Daoy (cell line): ENCODE measurements around the gene TTBK2. TPM values are rescaled to one million over a fixed set of nuclear protein-coding genes. Genes with fewer than 3 reads are reported as not detected.
"Not testable (repeated sequence)": the region's sequence is repeated elsewhere in the genome, so short reads cannot be mapped to it uniquely, and the experiment has no call there.

ENCODE experiments used
- DNase-seq: peaks from one replicate; pipeline ENCODE4 v3.0.0-alpha.2; 2015; ENCODE audit warnings: low read depth
- total RNA-seq: library from RNA; depleted of rRNA; stranded (reverse); fragments of >200 nt; shearing (Covaris generic); gene quantifications from 2 replicates; pipeline ENCODE4 v1.2.3, GENCODE V29; 2014

Gene TTBK2
- total RNA-seq, 1 experiment from 2014 or later, result 5.0 TPM

DNA sequence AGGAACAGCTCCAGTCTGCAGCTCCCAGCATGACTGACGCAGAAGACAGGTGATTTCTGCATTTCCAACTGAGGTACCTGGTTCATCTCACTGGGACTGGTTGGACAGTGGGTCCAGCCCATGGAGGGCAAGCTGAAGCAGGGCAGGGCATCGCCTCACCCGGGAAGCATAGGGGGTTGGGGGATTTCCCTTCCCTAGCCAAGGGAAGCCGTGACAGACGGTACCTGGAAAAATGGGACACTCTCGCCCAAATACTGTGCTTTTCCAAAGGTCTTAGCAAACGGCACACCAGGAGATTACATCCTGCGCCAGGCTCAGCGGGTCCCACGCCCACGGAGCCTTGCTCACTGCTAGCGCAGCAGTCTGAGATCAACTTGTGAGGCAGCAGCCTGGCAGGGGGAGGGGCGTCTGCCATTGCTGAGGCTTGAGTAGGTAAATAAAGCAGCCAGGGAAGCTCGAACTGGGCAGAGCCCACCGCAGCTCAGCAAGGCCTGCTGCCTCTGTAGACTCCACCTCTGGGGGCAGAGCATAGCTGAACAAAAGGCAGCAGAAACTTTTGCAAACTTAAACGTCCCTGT lies 156.3 kb downstream of the TTBK2 start:
- not testable (repeated sequence) for DNase-seq

DNA sequence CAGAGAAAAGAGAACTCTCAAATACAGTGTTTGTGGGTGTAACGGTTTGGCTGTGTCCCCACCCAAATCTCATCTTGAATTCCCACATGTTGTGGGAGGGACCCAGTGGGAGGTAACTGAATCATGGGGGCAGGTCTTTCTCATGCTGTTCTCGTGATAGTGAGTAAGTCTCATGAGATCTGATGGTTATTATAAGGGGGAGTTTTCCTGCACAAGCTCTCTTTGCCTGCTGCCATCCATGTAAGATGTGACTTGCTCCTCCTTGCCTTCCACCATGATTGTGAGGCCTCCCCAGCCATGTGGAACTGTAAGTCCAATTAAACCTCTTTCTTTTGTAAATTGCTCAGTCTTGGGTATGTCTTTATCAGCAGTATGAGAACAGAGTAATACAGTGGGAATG lies 158.8 kb downstream of the TTBK2 start:
- not testable (repeated sequence) for DNase-seq

DNA sequence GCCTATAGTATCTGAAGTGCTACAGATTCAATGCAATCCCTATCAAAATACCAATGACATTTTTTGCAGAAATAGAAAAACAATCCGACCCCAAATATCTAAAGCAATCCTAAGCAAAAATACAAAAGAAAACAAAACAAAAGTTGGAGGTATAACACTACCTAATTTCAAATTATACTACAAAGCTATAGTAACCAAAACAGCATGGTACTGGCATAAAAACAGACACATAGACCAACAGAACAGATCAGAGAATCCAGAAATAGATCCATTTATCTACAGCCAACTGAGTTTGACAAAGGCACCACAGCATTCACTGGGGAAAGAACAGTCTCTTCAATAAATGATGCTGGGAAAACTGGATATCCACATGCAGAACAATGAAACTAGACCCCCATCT lies 159.8 kb downstream of the TTBK2 start:
- DNase-seq, result no peak

DNA sequence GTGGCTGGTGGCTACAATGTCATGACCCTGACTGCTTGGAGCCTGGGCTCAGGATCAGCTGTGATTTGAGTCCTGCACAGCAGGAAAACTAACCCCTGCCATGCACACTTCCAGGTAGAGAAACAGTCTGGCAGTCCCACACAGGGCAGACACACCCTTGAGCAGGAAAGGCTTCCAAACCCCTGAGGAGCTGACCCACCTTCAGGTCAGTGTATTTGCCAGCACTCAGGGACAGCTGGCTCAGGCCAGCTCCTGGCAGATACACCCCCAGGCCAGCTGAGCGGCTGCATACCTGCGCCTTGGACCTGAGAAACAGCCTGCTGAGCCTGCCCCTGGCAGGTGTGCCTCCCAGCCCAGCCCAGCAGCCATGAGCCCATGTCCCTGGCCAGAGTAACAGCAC lies 161.5 kb downstream of the TTBK2 start:
- no peak for DNase-seq

DNA sequence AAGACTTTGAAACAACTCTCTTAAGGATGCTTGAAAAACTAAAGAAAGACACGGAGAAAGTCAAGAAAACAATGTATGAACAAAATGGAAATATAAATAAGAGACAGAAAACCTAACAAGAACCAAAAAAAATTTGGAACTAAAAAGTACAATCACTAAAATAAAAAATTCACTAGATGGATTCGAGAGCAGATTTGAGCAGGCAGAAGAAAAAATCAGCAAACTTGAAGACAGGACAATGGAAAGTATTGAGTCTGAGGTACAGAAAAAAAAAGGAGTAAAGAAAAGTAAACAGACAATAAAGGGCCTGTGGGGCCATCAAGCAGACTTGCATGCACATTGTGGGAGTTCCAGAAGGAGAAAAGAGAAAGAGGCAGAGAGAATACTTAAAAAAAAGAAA lies 170.3 kb downstream of the TTBK2 start:
- DNase-seq, result no peak

DNA sequence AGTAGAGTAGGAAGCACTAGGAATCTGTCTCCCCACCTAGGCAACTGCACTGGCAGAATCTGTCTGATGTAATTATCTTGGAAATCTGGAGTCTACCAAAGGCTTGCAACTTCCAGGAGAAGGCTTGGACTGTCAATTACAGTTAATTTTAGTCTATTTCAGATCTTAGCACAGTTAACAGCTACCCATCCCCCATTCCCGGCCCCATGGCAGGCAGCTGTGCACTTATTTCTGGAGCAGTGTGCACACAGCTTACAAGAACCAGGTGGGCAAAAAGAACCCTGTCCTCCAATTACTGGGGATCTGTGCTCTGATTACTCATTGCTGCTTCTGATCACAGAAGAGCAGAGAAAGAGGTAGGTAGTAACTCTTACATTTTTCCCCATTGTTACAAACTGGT lies 171.3 kb downstream of the TTBK2 start:
- no peak for DNase-seq

DNA sequence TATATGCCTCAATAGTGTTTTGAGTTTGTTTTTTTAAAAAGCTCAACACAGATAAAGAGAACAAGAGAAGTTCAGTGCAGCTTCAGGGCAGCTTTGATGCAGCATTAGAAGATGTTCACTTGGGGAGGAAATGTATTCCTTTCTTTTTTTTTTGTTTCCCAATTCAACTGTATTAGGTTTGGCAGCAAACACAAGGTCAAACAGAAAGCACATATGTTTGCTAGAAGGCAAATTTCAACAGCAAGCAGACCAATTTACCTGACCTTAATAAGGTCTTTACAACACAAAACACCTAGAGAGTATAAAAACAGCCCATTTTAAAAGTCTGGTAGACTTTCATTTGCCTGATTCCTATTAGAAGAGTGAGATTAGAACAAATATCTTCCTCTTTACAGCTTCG lies 176.4 kb downstream of the TTBK2 start:
- DNase-seq, result no peak

DNA sequence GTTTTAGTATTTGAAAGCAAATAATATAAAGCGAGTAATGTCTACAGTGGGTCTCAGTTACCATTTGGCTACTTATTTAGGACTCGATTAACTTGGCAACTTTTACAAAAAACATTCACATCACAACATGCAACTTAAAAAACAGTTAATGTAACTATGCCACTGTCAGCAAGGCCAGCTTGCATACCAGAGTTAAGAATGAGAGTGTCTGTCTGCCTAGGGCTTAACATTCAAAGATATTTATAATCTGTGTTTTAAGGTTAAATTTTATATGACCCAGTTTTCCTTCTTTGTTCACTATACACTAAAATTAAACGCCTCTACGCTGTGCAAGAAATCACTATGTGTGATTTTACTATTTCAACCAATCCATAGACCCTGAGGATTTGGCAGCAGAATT lies 178.4 kb downstream of the TTBK2 start:
- no peak for DNase-seq

DNA sequence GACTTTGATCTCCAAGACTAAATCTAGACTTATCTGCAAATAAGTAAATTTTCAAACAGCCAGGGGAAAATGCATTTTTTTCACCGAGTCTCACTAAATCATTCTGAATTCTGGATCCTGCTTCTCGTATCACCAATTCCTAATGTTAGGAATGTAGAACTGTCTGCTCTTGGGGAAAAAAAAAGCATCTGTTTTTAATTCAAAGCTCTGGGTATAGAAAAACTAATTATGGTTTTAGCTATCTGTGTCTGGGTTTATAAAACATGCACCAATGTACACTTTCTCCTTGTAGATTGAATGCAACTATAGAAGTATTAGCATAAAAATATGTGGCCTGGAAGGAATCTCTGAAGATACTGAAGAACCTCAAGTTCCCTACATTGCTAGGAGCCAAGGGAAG lies 178.9 kb downstream of the TTBK2 start:
- DNase-seq, result no peak

DNA sequence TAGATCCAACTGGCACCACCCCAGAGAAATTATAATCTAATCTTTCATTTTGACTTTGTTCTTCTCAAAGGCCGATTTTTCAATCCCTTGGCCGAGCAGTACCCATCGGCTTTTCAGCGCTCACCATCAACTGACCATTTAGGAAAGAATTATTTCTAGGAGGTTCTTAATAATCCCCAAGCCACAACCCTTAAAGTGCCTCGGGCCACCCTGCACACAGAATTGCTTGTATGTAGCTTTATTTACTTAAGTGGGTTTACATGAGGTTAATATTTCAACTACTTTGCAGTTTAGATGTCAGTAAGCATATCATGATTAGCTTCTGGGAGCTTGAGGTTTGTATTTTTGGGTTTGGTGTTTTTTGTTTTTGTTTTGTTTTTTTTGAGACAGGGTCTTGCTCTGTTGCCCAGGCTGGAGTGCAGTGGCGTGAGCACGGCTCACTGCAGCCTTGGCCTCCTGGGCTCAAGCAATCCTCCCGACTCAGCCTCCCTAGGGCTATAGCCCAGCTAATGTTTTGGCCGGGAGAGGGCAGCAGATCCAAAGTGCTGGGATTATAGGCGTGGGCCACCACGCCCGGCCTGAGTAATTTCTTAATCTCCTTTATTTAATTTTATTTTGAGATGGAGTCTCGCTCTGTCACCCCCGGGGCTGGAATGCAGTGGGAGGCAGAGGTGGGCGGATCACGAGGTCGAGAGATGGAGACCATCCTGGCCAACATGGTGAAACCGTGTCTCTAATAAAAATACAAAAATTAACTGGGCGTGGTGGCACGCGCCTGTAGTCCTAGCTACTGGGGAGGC lies 182.8 kb downstream of the TTBK2 start:
- DNase-seq, result peak; percentile 40

DNA sequence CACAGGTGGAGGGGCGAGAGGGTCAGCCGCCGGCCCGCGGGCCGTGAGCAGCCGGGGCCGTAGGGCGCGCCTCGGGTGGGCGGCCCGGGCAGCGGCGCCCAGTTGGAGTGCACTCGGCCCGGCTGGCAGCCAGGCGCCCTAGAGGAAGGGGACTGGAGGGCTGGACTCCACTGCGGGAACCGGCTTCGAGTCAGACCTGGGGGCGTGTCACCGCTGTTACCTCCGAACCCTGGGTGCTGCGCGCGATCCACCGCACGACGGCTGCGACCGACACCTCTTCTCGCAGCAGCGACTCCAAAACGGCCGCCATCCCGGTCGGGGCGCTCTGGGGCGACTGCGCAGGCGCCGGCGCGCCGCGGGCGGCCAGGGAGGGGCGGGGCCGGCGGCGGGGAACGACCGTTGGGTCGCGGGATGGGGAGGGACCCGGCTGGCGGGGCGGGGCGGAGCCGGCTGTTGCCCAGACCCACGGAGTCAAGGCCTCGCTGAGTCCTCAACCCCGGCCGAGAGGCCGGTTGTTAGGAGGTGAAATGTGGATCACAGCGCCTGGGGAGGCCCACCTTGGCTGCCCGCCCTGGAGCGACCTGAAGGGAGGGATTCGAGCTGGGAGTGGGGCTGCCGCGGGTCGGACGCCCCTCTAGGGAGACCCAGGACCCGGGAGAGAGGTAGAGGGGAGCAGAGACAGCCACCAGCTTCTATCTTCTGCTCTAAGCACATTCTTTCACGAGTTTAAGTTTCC lies 183.6 kb downstream of the TTBK2 start, which contains the start of gene CDAN1:
Gene CDAN1, minus strand, starts transcription at position 336 of the 736 bp plus-strand sequence. Its CDS starts 26 bp downstream, at position 310.
- peak; percentile 92 for DNase-seq

DNA sequence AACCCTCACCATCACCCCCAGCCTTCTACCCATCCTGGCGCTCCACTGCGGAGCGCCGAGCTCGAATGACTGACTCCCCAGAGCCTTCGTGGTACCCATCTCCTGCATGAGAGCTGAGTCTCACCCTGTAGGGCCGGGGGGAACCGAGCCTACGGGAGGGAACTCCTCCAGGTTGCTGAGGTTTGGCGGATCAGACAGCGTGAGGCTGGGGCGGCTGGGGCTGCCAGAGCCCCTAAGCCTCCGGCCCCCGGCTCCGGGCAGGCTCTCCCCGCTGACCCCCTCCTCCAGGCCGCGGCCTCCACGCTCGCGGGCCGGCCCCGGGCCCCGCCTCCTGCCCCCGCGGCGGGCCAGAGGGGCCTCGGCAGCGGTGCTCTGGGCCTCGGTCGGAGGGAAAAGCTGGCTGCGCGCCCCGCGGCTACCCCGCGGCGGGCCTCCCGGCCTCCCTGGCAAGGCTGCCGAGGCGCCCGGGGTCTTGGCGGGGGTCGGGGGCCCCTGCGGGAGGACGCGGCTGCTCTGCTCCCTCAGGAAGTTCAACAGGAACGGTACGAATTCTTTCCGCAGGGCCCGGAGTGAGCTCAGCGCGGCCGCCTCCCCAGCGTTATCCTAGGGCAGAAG lies 184.3 kb downstream of the TTBK2 start:
- DNase-seq, result no peak

DNA sequence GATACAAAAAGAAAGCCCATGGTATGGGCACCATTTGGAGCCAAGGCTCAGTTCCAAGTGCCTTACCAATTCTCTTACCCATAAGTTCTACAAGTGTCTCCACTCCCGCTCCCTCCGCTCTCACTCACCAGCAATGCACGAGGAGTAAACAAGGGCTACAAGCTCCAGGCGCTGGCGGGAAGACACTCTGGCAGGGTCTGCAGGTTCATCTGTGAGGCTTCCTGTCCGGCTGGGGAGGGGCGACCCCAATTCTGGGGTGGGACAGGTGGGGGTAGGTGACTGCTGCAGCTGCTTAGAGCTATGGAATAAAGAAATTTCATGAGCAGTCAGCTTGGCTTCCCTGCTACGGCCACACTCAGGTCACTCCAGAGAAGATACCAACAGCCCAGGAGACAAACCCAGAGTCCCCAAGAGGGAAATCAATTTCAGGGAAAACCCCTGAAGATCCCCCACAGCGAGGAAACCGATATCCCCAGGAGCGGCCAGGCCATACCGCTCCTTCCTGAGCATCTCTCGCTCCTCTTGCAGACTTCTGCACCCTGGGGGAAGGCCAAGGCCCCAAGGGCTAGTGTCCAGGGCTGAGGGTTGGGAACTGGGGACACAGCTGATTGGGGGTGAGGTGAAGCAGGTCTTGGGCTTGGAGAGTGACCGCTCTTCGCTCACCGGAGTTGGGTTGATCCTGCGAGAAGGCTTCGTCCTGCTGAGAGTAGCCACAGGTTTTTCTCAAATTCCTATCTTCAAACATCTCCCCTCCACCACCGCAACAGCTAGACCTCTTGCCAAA lies 185.0 kb downstream of the TTBK2 start:
- DNase-seq, result no peak

DNA sequence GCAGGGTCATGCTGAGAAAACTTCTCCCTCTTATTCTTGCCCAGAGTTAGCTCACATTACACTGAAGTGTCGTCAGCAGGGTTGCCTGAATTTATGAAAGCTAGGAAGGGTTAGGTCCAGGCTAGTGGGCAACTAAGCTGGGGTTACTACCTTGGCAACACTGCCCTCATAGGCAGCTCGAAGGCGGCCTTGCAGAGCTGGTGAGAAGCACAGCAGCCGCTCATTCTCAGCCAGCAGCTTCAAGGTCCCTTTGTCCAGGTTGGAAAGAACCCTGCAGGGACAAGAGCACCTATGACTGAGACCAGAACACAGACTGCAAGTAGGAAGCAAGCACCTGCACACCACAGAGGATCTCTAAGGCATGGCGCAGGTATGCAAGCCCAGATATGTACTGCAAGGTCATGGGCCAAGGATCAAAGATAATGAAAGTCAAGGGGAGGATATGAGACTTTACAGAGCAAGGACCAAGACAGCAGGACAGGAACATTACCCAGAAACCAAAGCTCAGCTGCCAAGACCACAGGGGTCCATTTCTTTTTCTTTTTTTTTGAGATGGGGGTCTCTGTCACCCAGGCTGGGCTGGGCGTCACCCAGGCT lies 186.4 kb downstream of the TTBK2 start:
- DNase-seq, result no peak

DNA sequence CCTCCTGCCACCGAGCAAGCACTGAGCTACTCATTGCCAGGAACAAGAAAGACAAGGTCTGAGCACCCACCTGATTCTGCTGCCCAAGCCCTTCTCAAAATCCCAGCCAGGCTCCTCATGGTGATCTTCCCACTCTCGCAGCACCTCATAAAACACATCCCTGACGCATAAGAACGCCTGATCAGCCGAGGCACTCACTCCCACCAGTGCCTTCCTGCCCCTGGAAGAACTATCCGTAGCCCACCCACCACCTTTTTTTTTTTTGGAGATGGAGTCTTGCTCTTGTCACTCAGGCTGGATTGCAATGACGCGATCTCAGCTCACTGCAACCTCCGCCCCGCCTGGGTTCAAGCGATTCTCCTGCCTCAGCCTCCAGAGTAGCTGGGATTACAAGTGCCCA lies 187.6 kb downstream of the TTBK2 start:
- DNase-seq, result no peak

DNA sequence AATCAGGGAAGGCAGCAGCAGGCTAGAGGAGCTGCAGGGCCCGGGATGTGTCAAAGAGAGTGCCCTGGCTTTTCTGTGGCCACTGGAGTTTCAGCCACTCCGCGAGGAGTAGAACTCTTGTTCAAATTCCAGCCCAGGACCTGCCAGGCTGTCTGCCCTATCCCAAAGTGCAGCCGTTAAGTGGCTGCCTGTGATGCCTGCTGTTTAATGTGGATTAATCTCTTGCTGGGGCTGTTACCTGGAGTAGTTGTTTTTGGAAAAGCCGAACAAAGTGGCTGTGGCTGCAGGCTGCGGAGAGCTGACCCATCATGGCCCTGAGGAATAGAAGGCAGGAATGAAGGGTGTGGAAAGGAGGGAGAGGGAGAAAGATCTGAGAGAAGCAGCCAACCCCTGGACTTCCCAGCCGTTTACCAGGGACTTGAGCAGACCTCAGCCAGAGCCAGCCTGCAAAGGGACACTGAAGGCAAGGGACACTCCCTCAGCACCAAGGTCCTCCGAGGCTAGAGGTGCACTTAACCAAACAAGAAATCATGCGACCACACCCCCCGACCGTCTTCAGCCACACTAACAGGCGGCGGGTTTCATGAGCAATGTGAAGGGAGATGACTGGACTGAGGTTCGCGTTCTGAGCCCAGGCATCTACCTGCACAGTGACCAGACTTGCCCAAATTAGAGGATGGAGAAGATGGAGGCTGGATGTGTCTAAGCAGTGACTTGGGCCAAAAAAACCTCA lies 188.3 kb downstream of the TTBK2 start:
- no peak for DNase-seq

DNA sequence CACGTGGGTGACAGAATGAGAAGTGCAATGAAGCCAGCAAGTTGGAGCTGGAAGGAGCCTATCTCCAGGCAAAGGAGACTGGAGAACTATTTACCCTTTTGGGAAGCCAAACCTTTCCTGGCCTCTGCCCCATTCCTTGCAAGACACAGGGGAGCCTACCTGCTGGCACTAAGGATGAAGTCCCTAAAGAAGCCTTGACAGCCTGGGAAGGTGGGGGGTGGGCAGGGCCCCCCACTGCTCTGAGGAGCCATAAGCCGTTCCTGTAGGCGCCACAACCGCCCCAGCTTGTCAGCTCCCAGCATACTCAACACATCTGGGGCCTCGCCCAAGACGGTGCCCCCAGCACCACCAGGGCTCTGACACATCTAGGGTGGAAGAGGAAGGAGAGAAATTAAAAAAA lies 189.1 kb downstream of the TTBK2 start:
- DNase-seq, result no peak

DNA sequence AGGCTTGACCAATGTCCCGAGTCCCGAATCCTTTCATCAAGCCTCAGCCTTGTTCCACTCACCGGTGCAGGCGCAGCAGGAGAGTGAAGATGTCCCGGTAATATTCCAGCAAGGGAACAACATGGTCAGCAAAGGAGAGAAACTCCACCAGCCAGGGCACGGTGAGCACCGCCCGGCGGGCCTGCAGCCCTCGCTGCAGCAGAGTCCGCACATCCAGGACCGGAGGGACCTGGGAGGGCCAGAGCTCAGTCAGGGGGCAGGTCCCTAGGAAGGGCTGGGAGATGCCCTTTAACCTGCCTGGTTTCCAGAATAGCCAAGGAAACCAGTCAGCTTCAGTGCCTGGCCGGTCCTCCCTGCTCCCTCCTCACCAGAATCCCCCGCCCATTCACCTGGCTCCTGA lies 190.0 kb downstream of the TTBK2 start:
- no peak for DNase-seq

DNA sequence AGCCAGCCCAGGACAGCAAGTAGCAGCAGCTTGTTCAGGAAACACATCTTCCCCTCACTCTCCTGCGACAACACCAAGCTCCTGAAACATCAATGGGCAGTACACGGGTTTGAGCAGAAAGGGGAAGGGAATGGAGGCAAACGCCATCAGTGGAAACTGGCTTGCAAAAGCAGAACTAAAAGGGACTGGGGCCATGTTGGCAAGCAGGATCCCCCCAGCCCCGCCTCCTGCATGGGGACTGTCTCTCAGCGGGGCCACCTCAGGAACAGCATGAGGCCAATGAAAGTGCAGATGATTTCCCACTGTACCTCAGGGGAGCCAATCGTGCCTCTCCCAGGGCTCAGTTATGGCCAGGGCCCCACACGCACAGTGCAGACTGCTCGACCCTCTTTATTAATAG lies 190.4 kb downstream of the TTBK2 start:
- no peak for DNase-seq

DNA sequence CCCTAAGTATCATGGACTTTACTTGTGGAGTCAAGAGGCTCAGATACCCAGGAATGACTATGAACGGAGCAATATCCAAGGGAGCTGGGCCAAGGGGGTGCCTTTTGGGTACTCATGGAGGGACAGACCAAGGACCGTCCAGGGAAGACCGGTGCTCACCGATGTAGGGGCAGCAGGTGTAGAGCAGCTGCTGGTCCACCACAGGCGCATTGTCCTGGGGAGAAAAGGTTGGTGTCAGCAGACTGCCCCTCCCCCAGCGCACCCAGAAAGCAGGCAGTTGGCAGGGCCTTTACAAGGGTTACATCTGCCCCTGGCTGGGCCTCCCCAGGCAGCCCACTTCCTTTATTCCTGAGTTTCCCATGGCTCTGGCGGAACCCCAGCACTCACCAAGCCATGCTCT lies 191.2 kb downstream of the TTBK2 start:
- DNase-seq, result no peak

DNA sequence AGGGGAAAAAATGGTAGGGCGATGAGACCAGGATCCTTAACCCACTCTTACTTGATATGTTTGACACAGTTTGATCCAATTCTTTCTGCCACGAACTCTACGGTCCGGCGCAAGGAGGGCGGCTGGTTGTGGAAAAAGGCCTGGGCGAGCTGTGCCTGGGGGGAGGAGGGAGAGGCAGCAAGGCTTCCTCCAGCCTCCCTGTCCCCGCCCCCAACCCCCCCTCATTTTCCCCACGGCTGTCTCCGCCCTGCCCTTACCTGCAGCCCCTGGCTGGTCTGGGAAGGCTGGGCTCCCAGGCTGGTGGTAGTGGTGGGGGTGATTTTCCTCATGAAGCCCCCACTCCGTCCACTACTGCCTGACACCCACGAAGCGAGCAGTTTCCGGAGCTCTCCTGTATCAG lies 191.6 kb downstream of the TTBK2 start:
- DNase-seq, result no peak
